Hippocampal formation (tissue), 2 donors: Measurements from ENCODE around the gene RANGAP1.

Source experiments
- DNase-seq, 2 donors: peaks; one replicate each; lab custom pipeline; 2025; lab: John Stamatoyannopoulos, UW

Gene RANGAP1

DNA sequence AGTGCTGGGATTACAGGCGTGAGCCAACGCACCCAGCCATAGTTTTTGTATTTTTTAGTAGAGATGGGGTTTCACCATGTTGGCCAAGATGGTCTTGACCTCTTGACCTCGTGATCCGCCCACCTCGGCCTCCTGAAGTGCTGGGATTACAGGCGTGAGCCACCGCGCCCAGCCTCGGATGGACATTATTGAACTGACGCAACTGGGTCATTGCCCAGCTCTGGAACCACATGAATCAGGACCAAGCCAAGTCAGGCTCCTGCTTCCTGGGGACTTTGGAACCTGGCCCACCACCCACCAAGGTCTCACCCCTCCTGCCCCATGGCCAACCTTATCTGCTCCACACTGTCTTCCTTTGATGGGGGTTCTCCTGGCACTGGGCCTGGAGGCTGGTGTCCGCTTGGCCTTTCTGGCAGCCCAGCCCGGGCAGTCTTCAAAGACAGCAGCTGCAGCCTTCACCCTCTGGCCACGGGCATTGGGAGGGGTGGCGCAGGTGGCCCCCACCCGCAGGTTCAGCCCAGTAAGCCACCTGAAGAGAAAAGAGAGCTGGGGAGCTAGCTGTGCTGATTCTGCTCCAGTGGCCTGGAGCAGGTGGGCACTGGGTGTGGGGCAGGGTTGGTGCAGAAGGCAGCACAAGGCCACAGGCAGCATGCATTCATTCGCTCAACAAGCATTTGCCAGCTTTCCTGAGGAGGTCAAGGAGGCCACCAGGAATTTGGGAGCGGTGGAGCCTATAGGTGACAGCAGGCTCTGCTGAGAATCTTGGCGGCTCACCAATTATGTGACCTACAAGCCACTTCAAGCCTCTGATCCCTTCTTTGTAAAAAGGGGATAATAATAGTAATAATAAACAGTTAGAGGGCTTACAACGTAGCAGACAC, 50.9 kb downstream of the RANGAP1 start:
- no peak for DNase-seq

DNA sequence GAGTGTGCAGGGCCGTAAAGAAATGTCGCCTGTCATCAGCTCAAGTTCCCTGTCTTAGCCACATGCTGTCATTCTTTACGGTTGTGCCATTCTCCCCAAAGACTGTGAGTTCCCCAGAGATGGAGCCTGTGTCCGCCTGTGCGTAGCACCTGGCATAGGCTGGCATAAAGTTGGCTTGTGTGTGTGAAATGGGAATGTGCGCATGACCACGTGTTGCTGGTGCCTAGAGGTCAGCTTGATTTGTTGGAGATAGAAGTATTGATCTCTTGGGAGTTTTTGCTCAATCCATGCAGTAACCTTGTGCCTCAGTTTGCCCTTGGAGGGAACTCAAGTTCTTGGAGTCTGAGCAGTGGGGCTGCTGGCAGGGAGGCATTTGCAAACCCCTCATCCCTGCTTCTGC, 54.6 kb downstream of the RANGAP1 start:
- no peak for DNase-seq

DNA sequence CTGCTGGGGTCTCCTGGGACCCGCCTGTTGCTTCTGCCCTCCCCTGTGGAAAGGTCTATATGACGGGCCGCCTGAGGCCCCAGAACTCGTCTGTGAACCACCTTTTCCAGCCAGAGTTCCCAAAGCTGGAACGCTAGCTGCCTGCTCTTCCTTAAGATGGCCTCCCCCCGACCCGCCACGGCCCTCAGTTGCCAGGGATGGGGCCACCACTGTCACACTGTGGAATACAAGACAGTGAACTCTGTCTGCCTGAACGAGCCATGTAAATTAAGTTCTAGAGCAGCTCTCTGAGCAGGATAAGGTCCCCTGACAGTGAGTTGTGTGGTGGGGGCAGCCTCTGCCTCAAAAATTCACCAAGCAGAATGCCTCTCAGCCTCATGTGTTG, 55.6 kb downstream of the RANGAP1 start:
- no peak for DNase-seq

DNA sequence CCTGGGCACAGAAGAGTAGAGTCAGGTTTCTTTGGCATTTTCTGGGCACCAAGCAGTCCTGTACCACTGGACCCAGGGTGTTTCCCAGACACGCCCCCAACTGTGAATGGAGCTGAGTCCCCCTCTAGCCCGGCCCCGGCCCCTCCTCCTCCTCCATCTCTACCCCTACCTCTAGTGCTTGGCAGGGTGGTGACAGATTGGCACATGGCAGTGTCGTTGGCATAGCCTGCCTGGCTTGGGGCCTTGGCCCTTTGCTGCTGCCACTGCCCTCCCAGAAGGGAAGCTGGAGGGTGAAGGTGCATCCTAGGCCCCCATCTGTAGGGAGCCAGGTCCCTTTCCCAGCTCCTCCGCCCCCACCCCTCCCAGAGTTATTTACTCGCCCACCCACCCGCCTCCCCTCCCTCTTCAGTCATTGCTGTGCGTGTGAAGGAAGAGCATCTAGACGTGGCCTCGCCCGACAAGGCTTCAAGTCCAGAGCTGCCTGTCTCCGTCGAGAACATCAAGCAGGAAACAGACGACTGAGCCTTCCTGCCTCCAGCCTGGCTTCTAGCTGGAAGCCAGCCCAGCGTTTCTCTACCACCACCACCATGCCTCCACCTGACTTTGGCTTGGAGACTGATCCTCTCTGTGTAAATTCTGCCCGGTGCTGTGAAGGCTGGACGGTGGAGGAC, 56.1 kb downstream of the RANGAP1 start:
- DNase-seq, result no peak

DNA sequence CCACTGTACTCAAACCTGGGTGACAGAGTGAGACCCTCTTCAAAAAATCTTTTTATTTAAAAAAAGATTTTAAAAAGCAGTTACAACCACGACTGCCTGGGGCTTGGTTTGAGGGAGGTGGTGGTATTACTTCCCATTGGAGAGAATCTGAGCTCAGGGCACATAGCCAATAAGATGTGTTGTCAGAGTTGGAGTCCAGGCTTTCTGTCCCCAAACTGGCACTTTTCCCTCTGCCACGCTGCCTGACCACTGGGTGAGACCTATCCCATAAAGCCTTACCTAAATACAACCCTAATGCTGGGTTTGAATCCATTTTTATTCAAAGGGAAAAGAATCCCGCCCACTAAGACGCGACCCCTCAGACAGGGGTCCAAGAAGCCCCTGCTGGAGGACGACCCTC, 56.8 kb downstream of the RANGAP1 start:
- DNase-seq, result no peak

DNA sequence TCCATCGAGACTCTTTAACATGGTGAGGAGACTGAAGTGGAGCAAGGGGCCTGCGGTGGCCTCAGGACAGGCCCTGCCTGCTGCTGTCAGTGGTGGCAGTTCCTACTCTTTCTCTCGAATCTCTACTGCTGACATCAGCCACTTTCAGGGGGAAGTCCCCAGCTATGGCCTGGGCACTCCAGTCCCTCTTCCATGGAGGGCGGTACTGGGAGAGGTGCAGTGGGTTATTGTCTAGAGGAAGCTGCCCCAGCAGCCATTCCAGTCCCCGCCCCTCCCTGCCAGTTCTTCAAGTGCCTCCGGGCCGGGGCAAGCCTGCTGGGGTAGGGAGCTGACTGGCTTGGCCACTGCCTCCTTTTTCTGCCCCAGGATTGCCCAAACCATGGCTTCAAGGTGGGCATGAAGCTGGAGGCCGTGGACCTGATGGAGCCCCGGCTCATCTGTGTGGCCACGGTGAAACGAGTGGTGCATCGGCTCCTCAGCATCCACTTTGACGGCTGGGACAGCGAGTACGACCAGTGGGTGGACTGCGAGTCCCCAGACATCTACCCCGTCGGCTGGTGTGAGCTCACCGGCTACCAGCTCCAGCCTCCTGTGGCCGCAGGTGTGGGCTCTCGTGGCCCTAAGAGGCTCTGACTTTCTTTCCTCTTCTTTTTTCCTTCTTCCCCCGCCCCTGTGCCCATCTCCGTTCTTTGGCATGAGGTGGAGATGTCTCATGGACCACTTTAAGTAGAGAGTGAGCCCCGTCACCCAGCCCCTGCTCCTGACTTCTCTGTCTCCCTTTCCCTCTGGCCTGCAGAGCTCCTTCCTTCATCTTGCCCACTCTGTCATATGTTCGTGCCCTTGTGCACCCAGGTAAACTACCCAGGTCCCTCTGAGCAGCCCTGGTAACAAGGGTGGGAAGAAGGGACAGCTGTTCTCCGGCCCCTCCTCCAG, 59.0 kb downstream of the RANGAP1 start:
- DNase-seq, result no peak

DNA sequence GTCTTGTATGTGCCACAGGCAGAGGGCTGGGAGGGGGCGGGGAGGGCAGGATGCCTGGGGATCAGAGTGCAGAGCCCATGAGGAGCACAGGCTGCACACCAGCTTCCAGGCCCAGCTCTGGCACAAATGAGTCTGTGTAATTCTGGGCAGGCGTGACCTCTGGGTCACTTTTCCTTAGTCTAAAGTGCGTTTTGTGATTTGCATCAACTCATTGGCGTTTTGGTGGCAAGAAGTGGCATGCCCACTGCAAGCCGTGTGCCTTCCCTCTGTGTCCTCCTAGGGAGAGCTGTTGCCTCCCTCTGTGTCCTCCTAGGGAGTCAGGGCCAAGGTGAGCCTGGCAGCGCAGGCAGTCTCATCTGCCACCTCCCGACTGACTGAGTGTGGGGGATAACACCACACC, 62.5 kb downstream of the RANGAP1 start:
- no peak for DNase-seq

DNA sequence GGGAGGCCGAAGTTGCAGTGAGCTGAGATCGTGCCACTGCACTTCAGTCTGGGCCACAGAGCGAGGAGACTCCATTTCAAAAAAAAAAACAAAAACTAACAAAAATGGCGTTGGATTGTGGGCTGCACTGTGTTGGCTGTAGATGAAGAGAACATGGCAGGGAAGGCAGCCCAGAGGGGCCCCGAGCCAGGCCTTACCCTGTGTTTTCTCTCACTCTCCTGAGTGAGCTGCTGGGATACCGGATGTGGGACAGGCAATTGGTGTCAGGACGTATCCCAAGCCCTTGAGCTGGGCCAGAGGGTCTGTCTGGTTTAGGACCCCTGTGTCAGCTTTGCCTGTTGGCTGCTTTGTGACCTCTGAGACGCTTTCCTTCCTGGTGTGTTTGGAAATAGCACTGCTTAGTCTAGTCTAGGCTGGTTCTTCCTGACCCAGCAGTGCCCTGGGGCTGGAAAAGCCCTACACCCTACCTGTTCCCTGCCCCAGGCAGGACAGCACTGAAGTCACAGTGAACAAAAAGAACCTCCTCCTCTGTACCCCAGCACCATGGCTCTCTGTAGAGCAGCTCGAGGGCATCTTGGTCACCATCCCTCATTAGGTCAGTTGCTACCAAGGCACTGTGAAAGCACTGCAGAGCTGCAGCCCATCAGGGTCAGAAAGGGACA, 63.0 kb downstream of the RANGAP1 start:
- no peak for DNase-seq

DNA sequence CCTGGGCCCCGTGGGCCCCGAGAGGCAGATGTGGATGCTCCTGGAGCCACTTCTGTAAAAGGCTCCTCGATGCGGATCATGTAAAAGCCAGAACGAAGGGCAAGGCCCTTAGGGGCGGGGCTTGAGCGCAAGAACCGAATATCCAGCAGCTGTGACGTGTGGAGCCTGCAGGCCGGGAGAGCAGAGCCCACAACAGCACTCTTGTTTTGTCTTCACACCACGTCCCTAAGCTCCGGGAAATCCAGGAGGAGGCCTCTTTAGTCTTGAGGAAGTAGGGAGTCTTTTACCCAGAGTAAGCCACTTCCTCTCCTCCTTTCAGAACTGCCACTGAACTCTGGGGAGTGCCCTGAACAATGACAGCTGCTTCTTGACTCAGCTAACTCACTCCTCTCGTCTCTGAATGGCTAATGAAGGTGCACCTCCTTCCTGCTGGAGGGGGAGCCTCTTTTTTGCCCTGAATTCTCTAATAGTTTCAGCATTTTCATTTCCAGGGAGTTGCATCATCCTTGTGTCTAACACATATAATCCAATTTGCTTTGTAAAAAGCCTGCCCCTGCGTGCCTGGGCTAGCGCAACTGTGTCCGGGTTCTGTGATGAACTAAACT, 68.3 kb downstream of the RANGAP1 start:
- peak in 1 of 2 donors; percentile 62 for DNase-seq

DNA sequence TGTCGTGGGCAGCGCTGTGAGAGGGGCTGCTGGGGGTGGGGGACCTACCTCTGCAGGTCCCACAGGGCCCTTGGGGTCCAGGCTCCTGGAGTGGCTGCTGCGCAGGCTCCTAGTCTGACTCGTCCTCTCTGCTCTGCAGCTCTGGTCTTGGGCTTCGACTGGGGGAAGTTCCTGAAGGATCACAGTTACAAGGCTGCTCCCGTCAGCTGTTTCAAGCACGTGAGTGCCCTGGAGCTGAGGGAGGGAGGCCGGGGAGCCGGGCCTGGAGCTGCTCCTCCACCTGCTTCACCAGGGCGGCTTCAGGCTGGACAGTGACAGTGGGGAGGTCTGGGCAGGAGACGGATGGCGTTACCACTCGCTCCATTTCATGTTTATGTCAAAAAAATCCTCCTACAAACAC, 69.0 kb downstream of the RANGAP1 start:
- DNase-seq, result no peak

DNA sequence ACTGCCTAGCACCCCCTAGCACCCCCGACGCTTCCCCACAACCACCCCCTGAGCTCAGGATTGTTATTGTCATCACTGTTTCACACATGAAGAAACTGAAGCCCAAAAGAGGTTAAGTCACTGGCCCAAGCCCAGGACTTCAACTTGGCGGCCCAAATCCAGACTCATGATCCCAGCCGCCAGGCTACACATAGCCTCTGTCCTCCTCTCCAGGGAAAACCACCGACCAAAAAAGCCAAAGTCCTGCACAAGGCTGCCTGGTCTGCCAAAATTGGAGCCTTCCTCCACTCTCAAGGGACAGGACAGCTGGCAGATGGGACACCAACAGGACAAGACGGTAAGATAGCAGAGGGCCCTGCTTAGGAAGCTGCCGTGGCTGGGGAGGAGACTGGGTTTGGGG, 70.1 kb downstream of the RANGAP1 start:
- no peak for DNase-seq

DNA sequence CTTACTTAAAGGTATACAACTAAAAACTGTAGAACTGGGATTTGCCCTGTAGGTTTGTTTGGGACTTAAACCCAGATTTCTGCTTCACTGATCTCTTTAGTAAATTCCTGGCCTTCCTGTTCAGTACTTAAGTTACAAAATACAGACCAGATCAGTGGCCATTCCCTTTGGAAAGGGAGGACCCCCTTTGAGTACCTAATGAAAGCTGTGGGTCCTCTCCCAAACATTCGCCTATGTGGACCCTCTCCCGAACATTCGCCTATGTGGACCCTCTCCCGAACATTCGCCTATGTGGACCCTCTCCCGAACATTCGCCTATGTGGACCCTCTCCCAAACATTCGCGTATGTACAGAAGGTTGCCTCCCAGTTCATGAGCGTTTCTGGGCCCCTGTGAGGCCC, 70.6 kb downstream of the RANGAP1 start:
- DNase-seq, result no peak

DNA sequence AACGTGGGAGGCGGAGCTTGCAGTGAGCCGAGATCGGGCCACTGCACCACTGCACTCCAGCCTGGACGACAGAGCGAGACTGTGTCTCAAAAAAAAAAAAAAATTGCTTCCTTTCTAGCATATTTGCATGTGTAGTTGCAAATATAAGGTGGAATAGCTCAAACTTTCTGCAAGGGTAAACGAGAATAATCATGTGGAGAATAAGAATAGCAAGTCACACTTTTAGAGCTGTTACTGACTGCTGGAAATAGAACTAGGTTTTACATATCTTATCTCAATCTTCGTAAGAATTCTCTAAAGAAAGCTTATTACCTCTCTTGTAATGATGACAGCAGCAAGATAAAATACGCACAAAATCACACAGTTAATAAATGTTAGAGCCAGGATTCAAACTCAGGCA, 79.3 kb downstream of the RANGAP1 start:
- no peak for DNase-seq

DNA sequence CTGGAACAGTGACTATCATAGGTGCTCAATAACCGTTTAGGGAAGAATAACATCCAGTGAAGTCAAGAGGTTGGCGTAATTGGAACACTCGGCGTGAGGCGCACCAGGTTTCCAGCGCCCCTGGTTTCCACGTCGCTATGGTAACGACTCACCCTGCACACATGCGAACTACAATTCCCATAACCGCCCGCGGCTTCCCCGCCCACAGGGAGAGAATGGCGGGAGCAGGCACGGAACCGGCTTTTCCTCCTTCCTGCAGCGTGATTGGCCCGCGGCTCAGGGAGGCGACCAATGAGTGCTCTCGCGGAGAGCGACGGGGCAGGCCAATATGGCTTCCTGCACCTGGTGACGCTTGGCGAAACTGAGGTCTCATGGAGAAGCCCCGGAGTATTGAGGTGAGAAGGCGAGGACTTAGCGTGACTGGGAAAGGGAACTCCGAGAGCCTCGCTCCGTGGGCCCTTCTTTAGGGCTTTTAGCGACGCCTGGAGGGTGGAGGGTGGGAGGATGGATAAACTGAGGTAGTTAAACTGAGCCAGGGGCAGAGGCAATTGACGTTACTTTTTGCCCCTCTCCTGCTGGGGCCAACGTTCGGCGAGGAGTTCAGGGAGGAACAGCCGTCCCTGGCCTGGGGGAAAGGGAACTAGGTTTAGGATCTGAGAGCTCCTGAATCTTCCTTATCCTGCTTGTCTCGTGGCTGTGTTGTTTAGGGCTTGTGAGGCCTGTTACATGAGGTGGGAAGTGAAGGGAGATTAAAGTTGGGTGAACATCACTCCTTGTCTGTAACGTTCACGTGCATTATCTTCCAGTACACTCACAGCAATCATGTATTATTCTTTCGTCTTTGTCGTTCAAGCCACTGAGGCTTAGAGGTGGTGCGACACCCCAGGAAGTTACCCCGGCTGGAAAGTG, 80.7 kb downstream of the RANGAP1 start, which contains the start of gene L3MBTL2:
TSS of gene L3MBTL2 (plus strand) at position 321 of the 909 bp plus-strand sequence. CDS start at position 372, 51 bp downstream.
- DNase-seq, result peak; percentile 95 to 97

DNA sequence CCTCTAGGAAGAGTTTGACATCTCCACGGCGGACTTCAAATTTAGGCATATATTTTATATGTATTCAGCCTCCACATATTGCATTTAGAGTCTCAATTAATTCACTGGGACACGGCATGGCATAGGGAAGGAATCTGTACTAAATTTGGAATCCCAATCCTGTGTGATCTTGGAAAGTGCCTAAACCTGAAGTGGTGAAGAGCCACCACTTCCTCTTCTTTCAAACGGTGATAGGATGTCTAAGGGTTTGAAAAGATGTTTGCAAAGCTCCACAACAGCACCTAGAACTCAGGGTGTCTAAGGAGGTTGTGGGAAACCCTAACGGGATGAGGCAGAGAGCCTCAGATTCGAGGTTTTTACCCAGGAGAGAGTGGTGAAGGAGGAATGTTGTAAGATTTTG, 81.9 kb downstream of the RANGAP1 start:
- no peak for DNase-seq

DNA sequence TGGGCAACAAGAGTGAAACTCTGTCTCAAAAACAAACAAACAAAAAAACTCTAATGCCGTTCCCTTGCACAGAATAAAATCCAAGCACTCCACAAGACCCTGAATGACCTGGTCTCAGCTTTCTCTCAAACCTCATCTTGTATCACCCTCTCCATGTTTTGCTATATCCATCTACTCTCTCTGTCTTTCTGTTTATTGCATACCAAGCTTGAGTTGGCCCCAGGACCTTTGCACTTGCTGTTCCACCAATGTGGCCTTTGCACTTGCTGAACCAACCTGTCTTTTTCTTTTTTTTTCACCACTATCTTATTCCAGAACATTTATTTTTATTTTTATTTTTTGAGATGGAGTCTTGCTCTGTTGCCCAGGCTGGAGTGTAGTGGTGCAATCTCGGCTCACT, 82.9 kb downstream of the RANGAP1 start:
- no peak for DNase-seq

DNA sequence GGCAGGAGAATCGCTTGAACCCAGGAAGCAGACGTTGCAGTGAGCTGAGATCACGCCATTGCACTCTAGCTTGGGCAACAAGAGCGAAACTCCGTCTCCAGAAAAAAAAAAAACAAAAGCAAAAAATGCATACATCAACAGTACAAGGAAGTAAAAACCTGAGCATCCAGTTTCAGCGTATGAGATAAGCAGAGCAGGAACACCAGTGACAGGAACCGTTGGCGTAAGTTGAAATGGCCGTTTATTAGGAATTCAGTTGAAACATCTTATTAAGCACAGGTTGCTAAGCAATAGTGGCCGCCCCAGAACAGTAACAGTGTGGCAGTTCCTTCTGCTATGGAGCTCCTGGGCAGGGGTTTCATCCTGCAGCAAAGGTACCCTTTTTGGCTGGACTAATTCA, 84.8 kb downstream of the RANGAP1 start:
- no peak for DNase-seq

DNA sequence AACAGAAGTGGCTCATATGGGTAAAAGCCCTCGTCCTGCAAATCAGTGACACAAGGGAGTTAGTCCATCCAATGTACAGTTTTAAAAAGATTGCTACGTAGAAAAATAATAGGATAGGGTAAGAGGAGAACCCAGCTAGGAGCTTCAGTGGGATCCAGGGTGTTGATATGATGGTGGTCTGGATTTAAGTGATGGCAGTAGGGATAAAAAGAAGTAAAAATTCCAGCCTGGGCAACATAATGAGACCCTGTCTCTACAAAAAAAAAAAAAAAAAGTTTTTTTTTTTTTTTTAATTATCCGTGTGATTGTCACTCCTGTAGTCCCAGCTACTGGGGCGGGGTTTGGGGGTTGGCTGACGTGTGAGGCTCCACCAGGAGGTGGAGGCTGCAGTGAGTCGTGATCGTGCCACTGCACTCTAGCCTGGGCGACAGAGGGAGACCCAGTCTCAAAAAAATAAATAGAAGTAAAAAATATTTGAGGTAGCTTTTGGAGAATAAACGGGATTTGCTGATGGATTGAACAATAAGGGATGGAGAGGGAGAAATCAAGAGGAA, 87.9 kb downstream of the RANGAP1 start:
- no peak for DNase-seq

DNA sequence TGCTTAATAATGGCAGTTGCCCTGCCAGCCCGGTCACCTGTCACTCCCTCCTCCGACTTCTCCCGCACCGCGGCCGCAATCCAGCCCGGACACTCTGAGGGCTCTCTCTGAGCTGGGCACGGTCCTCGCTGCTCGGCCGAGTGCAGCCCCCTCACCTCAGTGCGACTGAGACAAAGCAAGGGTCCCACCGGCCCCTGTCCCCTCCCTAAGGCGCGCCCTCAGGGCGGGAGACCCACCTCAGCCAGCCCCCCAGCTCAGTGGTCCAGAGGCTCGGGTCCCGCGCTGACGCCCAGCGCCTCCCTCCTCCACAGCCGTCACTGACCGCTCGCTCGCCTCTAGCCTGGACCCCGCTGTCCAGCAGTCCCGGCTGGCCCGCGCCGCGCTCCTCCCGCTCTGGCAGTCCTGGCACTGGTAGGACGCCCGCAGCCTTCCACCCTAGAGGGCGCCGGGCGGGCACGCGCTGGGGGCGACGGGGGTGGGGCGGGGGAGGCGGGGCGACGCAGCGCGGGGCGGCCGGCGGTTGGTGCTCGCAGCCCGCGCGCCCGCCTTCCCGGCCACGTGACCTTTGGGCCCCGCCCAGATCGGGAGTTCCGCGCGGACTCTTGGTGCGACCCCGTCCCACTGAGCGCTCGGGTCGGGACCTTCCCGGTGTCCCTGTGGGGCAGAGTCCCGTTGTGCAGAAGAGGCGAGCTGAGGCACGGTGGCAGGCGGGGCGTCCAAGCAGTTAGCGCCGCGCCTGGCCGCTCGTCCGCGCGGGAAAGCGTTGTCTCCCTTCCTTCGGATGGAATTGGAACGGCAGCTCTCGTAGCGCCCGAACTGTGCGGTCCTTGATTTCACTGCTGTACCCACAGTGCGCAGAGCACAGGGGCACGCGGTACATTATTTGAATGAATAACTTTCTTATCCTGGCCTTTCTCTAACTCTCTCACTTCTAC, 88.7 kb downstream of the RANGAP1 start:
- DNase-seq, result peak; percentile 68 to 82
